HG03039 (cell line): ENCODE data around the gene SPTLC3.

ENCODE experiments used
- ATAC-seq: cut with Tn5 transposase; IDR thresholded peaks from one replicate; pipeline ENCODE4 v1.9.1; 2021; ENCODE audit warnings: mild to moderate bottlenecking, moderate library complexity; ENCODE audit not compliant: unreplicated experiment

The SPTLC3 gene

DNA sequence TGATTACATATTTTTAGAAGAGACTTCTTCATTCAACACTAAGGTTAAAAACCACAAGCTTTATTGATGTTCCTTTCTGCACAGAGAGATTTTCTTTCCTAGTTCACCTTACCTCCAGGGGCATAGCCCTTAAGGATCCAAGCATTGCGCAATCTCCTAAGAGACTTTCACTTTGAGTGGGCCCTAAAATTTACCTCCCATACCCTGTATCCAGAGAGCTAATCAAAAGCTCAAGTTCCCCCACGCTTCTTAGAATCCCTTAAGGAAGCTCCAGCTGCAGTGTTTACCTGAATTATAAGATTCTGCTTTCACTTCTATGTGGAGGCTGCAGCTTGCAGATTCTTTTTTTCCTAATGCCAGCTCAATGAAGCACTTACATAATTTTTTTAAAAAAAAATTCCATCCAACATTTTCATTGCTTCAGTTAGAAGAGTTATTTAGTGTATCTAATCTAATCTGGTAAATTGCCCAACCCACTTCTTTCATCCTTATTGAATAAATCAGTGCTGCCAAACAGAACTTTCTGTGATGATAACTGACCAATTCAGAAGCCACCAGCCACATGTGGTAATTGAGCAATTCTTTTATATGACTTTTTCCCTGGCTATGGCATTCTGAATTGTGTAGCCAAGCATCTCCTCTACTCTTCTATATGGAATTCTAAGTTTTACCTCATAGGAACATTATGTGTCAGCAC is 24.6 kb upstream of the SPTLC3 start:
- ATAC-seq, result no peak

DNA sequence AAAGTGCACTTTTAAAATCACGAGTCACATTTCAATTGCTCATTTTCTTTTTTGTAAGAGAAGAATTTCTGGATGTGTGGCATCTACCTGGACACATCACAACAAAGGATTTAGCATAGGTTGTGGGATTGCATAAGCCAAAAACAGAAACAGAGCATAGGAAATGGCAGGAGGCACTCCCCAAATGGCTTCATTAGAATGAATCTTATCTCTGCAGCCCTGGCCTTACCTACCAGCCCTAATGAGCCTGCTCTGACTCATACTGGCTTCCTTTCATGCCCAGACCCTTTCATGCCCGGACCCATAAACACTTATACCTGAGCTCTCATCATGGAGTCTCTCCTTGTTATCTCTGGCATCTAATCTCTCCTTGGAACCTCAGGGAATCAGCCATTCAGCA is 23.9 kb upstream of the SPTLC3 start:
- ATAC-seq, result no peak

DNA sequence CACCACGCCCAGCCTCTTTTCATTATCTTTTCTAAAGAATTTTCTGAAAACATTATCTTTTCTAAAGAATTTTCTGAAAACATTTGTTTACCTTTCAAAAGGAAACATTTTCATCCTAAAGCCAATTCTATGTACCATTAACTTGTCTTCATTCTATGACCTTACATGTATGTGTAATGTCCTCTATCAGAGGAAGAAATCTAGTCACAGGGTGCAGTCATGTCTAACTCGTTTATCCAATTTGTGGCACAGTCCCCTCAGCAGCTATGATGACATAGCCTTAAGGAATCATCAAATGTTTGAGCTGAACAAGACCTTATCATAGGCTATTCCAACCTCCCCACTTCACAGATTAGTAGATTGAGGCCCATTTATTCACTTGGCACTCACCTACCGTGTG is 21.5 kb upstream of the SPTLC3 start:
- no peak for ATAC-seq

DNA sequence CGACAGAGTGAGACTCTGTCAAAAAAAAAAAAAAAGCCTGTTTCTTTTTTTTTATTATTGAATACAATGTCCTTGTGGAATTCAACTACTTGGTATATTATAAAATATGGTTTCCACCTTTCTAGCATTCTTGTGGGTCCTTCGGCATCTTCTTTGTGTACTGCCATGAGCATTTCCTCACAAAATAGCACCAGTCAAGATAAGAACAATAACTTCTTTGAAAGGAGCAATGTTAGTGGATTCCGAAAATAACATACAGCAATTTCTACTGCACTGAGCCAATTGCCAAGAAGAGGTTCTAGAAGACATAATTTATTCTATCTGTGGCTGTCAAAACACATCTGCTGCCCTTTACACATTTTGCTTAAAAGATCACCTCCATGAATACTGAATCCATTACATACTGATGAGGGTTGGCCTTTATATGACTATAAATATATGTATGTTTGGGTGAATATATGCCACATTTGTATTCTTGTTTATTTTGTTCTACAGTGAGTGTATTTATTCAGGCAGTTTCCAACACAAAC is 19.1 kb upstream of the SPTLC3 start:
- no peak for ATAC-seq

DNA sequence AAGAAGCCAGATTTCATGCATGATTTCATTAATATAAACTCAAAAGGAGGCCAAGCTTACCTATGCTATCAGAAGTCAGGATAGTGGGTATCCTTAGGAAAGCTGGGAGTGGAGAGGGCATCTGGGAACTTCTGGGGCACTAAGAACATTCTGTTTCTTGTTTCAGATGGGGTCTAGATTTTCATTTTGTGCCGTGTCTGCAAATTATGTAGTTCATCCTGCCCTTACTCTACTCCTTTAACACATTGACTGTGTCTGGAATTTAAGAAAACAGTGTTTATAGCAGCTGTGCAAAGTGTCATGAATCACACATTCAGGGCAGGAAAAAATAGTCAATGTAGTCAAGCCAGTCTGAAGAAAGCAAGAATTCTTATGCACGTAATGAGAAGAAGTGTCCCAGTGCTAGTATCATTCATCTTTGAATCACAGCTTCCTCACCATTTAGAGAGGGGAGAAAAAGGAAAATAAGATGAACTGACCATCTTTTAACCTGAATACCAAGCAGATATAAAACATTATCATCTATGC is 11.6 kb upstream of the SPTLC3 start:
- ATAC-seq, result no peak

DNA sequence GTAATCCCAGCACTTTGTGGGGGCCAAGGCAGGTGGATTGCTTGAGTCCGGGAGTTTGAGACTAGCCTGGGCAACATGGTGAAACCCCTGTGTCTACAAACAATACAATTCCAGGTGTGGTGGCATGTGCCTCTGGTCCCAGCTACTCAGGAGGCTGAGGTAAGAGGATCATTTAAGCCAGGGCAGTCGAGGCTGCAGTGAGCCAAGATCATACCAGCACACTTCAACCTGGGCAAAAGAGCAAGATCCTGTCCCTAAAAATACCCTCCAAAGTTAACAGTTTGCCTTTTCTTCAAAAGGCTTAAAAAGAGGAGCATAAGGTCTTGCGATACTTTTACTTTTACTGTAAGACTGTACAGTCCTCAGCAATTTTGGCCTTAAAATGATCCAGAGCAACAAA is 10.7 kb upstream of the SPTLC3 start:
- ATAC-seq, result no peak

DNA sequence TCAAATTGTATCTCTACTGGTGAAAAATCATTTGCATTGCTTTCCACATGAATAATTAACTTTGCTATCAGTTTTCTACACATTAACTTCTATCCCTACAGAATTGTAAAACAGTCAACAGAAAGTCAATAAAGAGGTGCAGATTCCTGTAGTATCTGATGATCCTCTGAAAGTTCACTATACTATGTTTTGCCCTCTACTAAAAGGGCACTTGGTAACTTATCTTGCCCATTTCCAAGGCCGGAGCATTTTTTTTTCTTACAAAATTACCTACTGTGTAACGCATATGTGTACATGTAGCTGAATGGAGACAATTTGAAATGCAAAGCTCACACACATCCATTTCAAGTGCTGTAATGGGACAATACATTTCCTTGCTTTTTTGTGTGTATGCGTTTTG is 9.6 kb upstream of the SPTLC3 start:
- ATAC-seq, result no peak

DNA sequence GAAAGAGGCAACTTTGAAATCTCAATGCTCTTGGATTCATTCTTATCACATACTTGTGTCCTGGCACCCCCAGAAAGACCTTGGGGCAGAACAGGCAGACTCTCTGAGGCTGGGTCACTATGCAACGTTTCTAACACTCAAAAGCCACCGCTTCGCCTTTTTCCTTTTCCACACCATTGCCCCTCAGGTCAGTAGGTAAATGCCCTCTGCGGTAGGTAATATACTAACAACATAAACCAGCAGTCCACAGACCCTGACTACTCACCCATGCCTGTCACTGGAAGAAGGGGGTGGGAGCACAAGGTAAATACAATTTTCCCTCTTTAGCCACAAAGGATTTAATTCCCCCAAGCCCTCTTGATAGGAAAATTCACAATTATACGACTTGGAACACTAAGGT is 6.5 kb upstream of the SPTLC3 start:
- ATAC-seq, result no peak

DNA sequence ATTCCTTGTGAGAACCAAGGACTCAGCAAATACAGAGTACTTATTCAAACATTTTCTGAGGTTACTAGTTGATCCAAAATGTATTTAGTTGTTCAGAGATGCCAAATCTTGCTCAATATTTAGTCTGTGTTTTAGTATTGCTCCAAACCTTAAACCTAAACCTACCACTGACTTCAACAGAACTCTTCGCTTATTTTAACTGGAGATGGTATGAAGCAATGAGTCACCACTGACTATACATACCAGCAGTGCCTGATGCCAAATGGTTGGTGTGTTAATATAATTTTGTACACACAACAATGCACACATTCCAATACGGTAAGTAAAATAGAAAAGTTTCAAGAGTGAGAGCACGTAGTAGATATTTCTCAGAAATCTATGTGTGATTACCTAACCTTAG is 1.9 kb upstream of the SPTLC3 start:
- ATAC-seq, result no peak

DNA sequence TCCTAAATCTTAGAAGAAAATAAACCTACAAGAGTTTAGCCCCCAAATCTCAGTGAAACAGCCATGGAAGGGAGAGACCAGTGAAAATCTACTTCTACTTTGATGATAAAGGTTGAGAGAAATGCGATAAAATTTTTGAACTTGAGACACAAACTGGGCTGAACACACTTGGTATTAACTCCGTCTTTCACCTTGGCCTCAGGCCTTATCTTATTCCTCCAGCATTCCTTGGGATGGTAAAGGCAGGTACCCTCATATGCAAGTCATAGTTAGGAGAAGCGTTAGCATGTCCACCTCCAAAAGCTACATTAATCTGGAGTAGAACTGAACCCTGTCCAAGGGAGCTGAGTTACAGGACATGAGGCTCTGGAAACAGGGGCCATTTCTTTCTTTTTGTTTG is 1.2 kb upstream of the SPTLC3 start:
- ATAC-seq, result no peak

DNA sequence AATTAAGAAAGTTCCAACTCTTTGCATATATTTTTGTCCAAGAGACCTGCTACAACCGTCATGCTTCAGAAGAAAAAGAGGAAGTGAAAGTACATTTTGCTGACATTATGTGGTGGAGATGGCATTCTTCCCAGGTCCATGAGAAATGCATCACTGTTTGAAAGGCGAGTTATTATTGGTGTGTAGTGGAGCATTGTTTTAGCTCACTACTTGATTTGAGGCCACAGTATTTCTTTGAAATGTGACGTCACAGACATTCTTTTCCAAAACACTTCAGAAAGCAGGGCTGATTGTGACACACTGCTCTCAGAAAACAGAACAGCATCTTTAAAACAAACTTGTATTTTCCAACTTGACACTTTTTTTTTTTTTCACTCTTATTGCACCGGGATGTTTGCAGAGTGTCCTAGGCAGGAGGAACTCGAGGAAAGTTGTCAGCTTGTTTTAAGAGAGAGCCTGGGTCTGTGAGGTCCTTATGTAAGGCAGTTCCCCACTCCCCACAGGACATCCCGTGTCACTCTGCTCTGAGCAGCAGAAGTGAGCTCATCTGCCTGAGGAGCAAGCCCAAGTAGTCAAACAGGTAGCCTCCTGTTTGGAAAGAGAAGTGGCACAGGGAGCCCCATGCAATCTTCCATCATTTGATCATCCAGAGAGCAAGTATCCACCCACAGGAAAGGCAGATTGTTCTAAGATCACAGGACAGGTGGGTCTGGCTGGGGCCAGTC is 1.1 kb downstream of the SPTLC3 start:
- peak; percentile 97 for ATAC-seq

DNA sequence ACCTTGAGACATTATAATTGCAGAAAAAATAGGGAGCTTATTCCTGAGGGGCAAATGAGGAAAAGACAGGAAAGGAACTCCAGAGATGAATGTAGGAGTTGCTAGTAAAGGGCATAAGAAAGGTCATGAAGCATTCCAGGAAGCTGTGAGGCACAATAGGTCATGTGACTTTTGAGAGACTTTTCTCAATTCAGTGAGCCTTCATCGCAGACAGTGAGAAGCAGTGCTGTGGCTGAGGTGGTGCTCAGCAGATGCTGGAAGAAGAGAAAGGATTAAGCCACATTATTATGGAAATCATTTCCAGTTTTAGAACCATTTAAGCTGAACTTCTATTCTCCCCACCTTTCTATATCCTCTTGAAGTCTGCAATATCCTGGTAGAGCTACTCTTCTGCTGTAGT is 4.1 kb downstream of the SPTLC3 start:
- no peak for ATAC-seq

DNA sequence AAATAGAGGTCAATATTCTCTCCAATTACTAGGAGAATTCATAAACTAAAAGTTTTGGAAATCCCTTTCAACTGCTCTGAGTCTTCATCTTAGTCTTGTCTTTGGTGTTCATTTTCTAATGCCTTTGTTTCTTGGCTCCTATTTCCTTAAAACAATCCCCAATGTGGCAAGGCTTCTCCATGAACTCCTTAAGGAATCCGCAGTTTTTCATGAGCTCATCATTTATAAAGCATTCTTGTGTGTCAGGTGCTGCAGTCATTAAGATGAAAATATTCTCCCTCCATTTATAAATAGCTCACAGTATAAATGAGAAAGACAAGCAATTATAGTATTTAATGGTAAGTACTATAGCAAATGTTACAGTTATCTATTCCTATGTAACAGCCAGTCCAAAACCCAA is 4.6 kb downstream of the SPTLC3 start:
- ATAC-seq, result no peak

DNA sequence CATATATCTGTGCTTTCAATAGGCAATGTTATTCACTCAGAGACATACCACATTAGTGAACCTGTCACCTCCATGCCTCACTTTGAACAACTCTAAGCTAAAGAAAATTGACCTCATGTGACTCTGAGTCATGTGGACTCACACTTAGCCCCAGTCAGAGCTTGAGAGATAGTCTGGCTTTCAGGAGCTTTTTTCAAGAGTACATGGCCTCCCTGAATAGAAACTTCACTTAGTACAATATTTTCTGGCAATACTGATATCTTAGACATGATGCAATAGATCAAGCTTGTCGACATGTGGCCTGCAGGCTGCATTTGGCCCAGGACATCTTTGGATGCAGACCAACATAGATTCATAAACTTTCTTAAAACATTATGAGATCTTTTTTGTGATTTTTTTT is 8.5 kb downstream of the SPTLC3 start:
- ATAC-seq, result no peak

DNA sequence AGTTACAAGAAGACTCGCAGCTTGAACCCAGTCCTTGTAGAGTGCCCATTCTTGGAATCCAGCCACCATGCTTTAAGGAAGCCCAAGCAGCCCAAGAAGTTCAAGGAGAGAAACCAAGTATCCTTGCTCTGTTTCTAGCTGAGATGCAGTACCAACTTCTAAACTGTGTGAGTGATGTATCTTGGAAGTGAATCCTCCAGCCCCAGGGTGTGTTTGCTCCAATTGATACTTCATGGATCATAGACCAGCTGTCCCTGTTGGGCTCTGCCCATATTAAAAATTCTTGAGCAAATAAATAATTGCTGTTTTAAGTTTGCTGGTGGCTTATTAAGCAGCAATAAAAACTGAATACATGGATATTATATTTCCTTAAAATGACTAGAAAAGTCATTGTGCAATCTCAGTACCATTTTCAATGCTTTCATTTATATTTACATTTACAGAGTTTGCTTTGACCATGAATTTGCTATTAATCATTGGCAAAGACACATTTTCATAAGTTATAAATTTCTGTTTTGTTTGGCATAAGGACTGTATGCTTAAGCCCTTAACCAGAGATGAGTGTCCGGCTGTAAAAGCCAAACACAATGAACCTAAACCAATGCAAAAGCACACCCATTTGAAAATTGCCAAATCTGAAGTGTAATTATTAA is 9.2 kb downstream of the SPTLC3 start:
- ATAC-seq, result no peak

DNA sequence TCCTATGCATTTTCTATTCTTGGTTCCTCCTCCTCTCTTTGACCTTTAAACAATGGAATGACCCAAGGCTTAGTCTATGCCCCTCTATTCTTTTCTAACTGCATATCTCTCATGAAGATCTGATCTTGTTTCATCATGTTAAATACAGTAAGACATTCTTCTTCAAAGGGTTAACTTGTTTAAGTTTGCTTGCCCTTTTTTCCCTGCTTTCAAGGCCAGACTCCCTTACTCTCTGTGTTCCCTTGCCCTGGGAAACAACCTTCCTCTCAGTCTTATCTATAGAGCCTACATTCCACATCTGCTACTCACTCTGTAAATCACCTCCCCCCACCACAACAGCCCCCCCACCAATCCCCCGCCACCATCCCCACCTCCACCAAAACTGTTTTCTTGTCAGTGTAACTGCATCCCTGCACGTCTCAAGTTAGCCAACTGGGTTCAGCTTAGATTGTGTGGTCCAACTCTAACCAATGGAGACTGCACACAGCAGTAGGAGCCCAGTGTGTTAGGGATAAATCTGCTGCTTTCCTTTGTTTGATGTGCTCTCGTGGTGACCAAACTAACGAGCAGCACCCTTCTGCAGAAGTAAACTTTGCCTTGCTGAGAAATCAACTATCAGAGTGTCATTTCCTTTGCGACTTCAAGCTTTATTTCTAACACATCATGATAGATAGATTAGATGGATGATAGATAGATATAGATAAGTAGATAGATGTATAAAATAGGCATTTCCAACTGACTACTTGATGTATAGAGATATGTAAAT is 12.6 kb downstream of the SPTLC3 start:
- ATAC-seq, result no peak

DNA sequence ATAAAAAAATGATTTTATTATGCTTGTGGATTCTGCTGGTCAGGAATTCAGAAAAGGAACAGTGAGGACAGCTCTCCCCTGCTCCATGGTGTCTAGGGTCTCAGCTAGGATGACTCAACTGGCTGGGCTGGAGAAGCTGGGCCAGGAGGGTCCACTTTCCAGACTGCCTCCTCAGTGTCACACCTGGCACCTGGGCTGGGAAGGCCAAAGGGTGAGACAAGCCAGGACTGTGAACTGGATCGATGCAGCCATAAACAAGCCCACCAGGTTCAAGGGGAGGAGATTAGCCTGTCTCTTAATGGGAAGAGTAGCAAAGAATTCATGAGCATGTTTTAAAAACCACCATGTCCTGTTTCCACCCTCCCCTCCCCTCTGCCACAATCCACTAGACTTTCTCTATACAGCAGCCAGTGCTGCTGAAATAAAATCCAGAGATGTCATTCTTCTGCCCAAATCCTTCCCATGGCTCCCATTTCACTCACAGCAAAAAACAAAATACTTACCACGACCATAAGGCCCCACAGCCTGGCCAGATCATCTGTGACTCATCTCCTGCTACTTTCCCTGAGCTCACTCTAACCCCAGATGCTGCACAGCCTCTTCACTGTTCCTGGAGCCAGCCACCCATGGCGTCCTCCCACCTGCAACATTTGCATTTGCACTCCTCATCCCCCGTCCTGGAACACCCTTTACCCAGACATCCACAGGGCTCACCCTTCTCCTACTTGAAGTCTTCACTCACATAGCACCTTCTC is 13.8 kb downstream of the SPTLC3 start:
- no peak for ATAC-seq

DNA sequence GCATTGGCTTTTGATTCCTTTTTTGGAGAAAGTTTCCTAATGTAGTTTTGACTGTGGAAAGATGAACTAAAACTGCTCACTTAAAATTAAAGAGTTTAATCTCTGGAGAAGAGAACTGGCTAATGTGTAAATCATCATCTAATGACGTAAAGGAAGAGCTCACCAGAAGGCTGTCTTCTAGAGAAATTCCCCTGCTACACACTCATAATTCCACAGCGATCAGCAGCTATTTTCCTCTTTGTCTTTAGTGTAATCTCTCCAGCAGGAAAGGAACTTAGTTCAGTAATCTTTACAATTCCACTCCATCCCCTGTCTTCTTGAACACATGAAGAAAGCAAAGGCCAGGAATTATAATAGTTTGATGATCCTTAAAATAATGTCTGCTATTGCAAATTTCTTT is 15.8 kb downstream of the SPTLC3 start:
- ATAC-seq, result no peak

DNA sequence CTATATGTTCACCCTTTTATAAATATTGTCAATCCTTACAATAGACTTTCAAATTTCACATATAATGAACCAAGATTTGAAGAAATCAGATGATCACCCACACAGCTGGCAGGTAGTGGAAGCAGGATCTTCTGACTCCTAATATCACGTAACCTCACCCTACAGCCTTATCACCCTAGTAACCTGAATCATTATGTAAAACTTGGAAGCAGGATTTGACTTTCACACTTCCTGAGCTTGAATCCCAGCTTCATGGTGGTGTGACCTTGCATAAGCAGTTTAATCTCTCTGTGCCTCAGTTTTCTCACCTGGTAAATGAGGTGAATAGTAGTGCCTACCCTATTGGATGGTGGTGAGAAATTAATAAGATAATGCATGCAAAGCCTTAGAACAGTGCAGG is 16.4 kb downstream of the SPTLC3 start:
- no peak for ATAC-seq

DNA sequence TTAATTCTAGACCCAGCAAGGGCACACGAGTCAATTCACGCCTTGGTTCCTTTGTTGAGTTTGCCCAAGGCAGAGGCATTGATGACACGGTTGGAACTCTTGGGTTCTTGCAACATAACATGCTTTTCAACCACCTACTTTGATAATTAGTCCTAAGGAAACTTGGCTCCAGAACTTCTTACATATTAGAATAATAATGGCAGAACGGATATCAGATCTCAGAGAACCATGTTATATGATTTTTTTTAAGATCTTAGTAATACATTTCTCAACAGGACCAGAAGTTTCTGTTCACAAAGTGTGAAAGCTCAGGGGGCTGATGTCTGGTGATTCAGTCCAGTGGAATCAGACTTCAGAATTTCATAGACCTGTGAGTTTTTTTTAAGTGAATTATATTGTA is 19.2 kb downstream of the SPTLC3 start:
- ATAC-seq, result no peak
